WTC11 (cell line): ENCODE data around the gene C4orf36.
A peak's percentile ranks its signal among the peaks of the same experiment; 100 is the strongest.

Experiments
- CREM ChIP-seq: sonication (generic); formaldehyde crosslinking; IDR thresholded peaks from 2 replicates; pipeline ENCODE4 v1.8.1; 2022; ENCODE audit warnings: mild to moderate bottlenecking, missing genetic modification reagents, moderate library complexity
- CTCF ChIP-seq: fragments of 200-600 bp; IDR thresholded peaks from 2 replicates; pipeline ENCODE4 v1.8.0; 2022; ENCODE audit warnings: antibody characterized with exemption
- EMX1 ChIP-seq: fragments of 250-450 bp; sonication (Bioruptor Pico); IDR thresholded peaks from 2 replicates; pipeline ENCODE4 v1.8.0; 2021; ENCODE audit warnings: mild to moderate bottlenecking
- MAX ChIP-seq: sonication (generic); formaldehyde crosslinking; IDR thresholded peaks from 2 replicates; pipeline ENCODE4 v1.8.0; 2022; ENCODE audit warnings: mild to moderate bottlenecking, missing genetic modification reagents
- NFE2L1 ChIP-seq: sonication (generic); formaldehyde crosslinking; IDR thresholded peaks from 2 replicates; pipeline ENCODE4 v1.8.1; 2023; ENCODE audit warnings: missing genetic modification reagents
- SMAD3 ChIP-seq: sonication (generic); formaldehyde crosslinking; IDR thresholded peaks from 2 replicates; pipeline ENCODE4 v1.8.0; 2022; ENCODE audit warnings: missing genetic modification reagents, mild to moderate bottlenecking, borderline replicate concordance
- TEAD4 ChIP-seq: sonication (generic); formaldehyde crosslinking; IDR thresholded peaks from 2 replicates; pipeline ENCODE4 v1.8.0; 2022; ENCODE audit warnings: mild to moderate bottlenecking, missing genetic modification reagents
- ZNF232 ChIP-seq: sonication (generic); formaldehyde crosslinking; IDR thresholded peaks from 2 replicates; pipeline ENCODE4 v1.8.0; 2022; ENCODE audit warnings: mild to moderate bottlenecking, missing genetic modification reagents
- ZNF317 ChIP-seq: sonication (generic); formaldehyde crosslinking; IDR thresholded peaks from 2 replicates; pipeline ENCODE4 v1.8.1; 2023; ENCODE audit warnings: low read depth, mild to moderate bottlenecking, moderate library complexity, missing genetic modification reagents, borderline replicate concordance

DNA sequence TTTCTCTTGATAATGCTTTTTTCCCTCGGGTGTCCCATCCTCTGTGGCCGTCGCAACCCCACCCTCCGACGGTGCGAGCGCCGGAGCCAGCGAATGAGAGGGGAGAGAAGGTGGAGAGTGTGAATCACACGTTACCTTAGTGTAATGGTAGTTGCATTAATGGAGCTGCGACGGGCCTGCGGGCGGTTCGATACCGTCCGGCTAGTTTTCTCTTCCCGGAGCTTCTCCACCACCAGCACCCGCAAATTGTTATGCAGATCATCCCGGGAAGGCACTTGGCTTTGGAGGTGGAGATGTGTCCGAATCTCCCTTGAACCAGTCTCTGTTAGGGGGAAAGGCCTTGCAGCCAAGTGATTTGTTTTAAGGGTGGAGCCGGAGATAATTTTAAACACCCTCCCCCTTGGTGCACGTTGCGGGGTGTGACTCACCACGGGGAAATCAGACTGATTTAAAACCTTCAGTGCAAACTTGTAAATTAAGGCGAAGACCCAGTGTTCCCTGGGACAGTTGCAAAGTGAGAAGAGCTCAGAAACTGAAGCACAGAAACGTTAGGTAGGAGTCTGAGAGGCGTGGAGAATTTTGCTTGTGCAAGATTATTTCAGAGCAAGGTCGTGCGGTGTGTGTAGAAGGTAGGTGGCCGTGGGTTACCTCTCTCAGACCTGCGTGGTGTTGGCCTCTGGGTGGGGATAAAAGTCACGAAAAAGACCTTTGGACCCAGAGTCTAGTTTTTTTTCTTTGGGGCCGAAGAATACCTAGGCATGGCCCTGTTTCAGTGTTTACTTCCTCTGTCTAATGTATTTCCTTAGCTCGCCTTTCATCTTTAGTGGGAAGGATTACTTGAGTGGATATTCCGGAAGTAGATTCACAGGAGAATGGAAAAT, 43.9 kb upstream of the C4orf36 start:
- no peak for TF ChIP-seq NFE2L1 (CRISPR knock-in tag)
- TF ChIP-seq CREM (CRISPR knock-in tag): 0 out of 2 replicates have a peak, but pooled peaks have one; percentile 32
- no peak for TF ChIP-seq CTCF
- no peak for TF ChIP-seq EMX1 (CRISPR knock-in tag)
- TF ChIP-seq ZNF232 (CRISPR knock-in tag): no peak
- TF ChIP-seq MAX (CRISPR knock-in tag): peak; percentile 58; the same call in 1 of the 2 replicates
- TF ChIP-seq TEAD4: no peak
- TF ChIP-seq SMAD3: no peak
- TF ChIP-seq ZNF317 (CRISPR knock-in tag): no peak
